ENCODE data around the gene UBA52. TPM values are rescaled to one million over a fixed set of nuclear protein-coding genes. Genes with fewer than 3 reads are reported as not detected.

UBA52 gene
- total RNA-seq, 2 donors from 2014 or later: 798 to 822 TPM

GRCh38 chr19:18542941-18543813 is 28.5 kb upstream of the UBA52 start, which contains the start of gene FKBP8:
FKBP8 (minus strand) TSS chr19:18543573; CDS start chr19:18541970, 1,603 bp downstream.
- ATAC-seq (peak; percentile 97), DNase-seq (peak; percentile 93 to 97)
- intact Hi-C loops (cut with DNase I, micrococcal nuclease): no loop called here

- ATAC-seq: peak; percentile 91
- DNase-seq: peak; percentile 80 to 82
- intact Hi-C loops (cut with DNase I, micrococcal nuclease): no loop called here
Observed at GRCh38 chr19:18543814-18544475, 27.7 kb upstream of the UBA52 start.

GRCh38 chr19:18551631-18552030 is 20.0 kb upstream of the UBA52 start:
- DNase-seq (no peak), ATAC-seq (no peak)
- intact Hi-C loops (cut with DNase I, micrococcal nuclease): no loop called here

- ATAC-seq: peak; percentile 99
- intact Hi-C loops (cut with DNase I, micrococcal nuclease): no loop called here
Observed at GRCh38 chr19:18557411-18558201, 14.1 kb upstream of the UBA52 start, which contains the start of gene KXD1. KXD1 (plus strand) TSS chr19:18557870; CDS start chr19:18562057, 4,187 bp downstream.

GRCh38 chr19:18558202-18558555 is 13.5 kb upstream of the UBA52 start:
- intact Hi-C loops (cut with DNase I, micrococcal nuclease): no loop called here
- no peak for DNase-seq
- ATAC-seq: peak; percentile 16

More at GRCh38 chr19:18557411-18558201, 14.1 kb upstream of the UBA52 start, which contains the start of gene KXD1:
- DNase-seq: peak; percentile 99

- intact Hi-C loops (cut with DNase I, micrococcal nuclease): no loop called here
- ATAC-seq: no peak
Observed at GRCh38 chr19:18558604-18559003, 13.1 kb upstream of the UBA52 start.

GRCh38 chr19:18559685-18560084 is 12.0 kb upstream of the UBA52 start:
- intact Hi-C loops (cut with DNase I, micrococcal nuclease): no loop called here
- DNase-seq (no peak), ATAC-seq (no peak)

More at GRCh38 chr19:18558604-18559003, 13.1 kb upstream of the UBA52 start:
- DNase-seq: no peak

GRCh38 chr19:18562086-18562485 is 9.6 kb upstream of the UBA52 start:
- ATAC-seq: no peak
- intact Hi-C loops (cut with DNase I, micrococcal nuclease): no loop called here
- no peak for DNase-seq

GRCh38 chr19:18566953-18567352 is 4.7 kb upstream of the UBA52 start:
- ATAC-seq (no peak), DNase-seq (no peak)
- intact Hi-C loops (cut with DNase I, micrococcal nuclease): no loop called here

GRCh38 chr19:18568367-18568766 is 3.3 kb upstream of the UBA52 start:
- intact Hi-C loops (cut with DNase I, micrococcal nuclease): no loop called here
- DNase-seq: no peak
- ATAC-seq: no peak

- DNase-seq (no peak), ATAC-seq (no peak)
- intact Hi-C loops (cut with DNase I, micrococcal nuclease): no loop called here
Observed at GRCh38 chr19:18574691-18575291, 3.1 kb downstream of the UBA52 start.

GRCh38 chr19:18576383-18576782 is 4.7 kb downstream of the UBA52 start:
- ATAC-seq: no peak
- intact Hi-C loops (cut with DNase I, micrococcal nuclease): no loop called here
- DNase-seq: no peak

GRCh38 chr19:18577365-18577914 is 5.8 kb downstream of the UBA52 start:
- intact Hi-C loops (cut with DNase I, micrococcal nuclease): no loop called here
- ATAC-seq: no peak
- no peak for DNase-seq

GRCh38 chr19:18580311-18580710 is 8.7 kb downstream of the UBA52 start:
- ATAC-seq (no peak), DNase-seq (no peak)
- intact Hi-C loops (cut with DNase I, micrococcal nuclease): loop anchor here in 1 of 2 donors (10.0 kb wide), 1 partner anchor 116 kb away; no protein-coding TSS in a partner anchor

GRCh38 chr19:18586306-18586705 is 14.6 kb downstream of the UBA52 start:
- DNase-seq (no peak), ATAC-seq (no peak)
- intact Hi-C loops (cut with DNase I, micrococcal nuclease): loop anchor here in 1 of 2 donors (10.0 kb wide), 1 partner anchor 122 kb away; no protein-coding TSS in a partner anchor

GRCh38 chr19:18587561-18587960 is 15.9 kb downstream of the UBA52 start:
- no peak for ATAC-seq
- intact Hi-C loops (cut with DNase I, micrococcal nuclease): loop anchor here in 1 of 2 donors (10.0 kb wide), 1 partner anchor 123 kb away; no protein-coding TSS in a partner anchor
- DNase-seq: no peak

- ATAC-seq (no peak), DNase-seq (no peak)
- intact Hi-C loops (cut with DNase I, micrococcal nuclease): loop anchor here in 1 of 2 donors (10.0 kb wide), 1 partner anchor 123 kb away; no protein-coding TSS in a partner anchor
Observed at GRCh38 chr19:18587962-18588610, 16.4 kb downstream of the UBA52 start.
